T47D (cell line): ENCODE results near the gene PIK3R3.

Source experiments
- DNase-seq, 2 experiments: peaks; one replicate each; pipeline versions ENCODE4 v3.0.0 to v3.0.0-alpha.2; 2011 to 2012; ENCODE audit warnings: low read depth in 1 of 2, low spot score in 1 of 2
- JUND ChIP-seq: IDR thresholded peaks from 2 replicates; pipeline ENCODE4 v1.6.1; 2012; ENCODE audit warnings: low read depth
- in situ Hi-C: cut with HindIII; loops from 2 replicates; pipeline ENCODE4 v1.10.0; 2016; ENCODE audit warnings: low sequenced_read_pairs, low pct_unique_long_range_greater_than_20kb

The PIK3R3 gene

GRCh38 chr1:46148318-46148717 is 15.9 kb upstream of the PIK3R3 start:
- in situ Hi-C loops = no loop called here
- no peak for TF ChIP-seq JUND

GRCh38 chr1:46137916-46138315 is 5.5 kb upstream of the PIK3R3 start:
- TF ChIP-seq JUND = no peak
- in situ Hi-C loops = no loop called here
- DNase-seq = no peak

More at GRCh38 chr1:46148318-46148717, 15.9 kb upstream of the PIK3R3 start:
- peak in 1 of 2 experiments; percentile 15 for DNase-seq

GRCh38 chr1:46136711-46137110 is 4.3 kb upstream of the PIK3R3 start:
- in situ Hi-C loops = no loop called here
- no peak for DNase-seq
- TF ChIP-seq JUND = no peak

GRCh38 chr1:46134660-46135331 is 2.4 kb upstream of the PIK3R3 start:
- peak; percentile 14 to 87 for DNase-seq
- in situ Hi-C loops = no loop called here
- TF ChIP-seq JUND = no peak

GRCh38 chr1:46133781-46134350 is 1.4 kb upstream of the PIK3R3 start:
- TF ChIP-seq JUND = no peak
- in situ Hi-C loops = no loop called here
- no peak for DNase-seq

GRCh38 chr1:46133181-46133658 is 791 bp upstream of the PIK3R3 start:
- in situ Hi-C loops = no loop called here
- no peak for TF ChIP-seq JUND
- DNase-seq = peak in 1 of 2 experiments; percentile 35

GRCh38 chr1:46131712-46132528 is 509 bp downstream of the PIK3R3 start:
- TF ChIP-seq JUND = no peak
- peak in 1 of 2 experiments; percentile 39 for DNase-seq
- in situ Hi-C loops = no loop called here

GRCh38 chr1:46131093-46131492 is 1.3 kb downstream of the PIK3R3 start:
- DNase-seq = no peak
- TF ChIP-seq JUND = no peak
- in situ Hi-C loops = no loop called here

GRCh38 chr1:46130606-46131005 is 1.8 kb downstream of the PIK3R3 start:
- TF ChIP-seq JUND = no peak
- DNase-seq = no peak
- in situ Hi-C loops = no loop called here

GRCh38 chr1:46130121-46130520 is 2.3 kb downstream of the PIK3R3 start:
- in situ Hi-C loops = no loop called here
- DNase-seq = no peak
- no peak for TF ChIP-seq JUND

GRCh38 chr1:46128344-46128743 is 4.1 kb downstream of the PIK3R3 start:
- TF ChIP-seq JUND = 0 out of 2 replicates have a peak, but pooled peaks have one; percentile 44
- in situ Hi-C loops = no loop called here
- DNase-seq = peak in 1 of 2 experiments; percentile 68

GRCh38 chr1:46118856-46119255 is 13.6 kb downstream of the PIK3R3 start:
- in situ Hi-C loops = no loop called here
- TF ChIP-seq JUND = no peak
- DNase-seq = no peak
